ENCODE measurements around the gene WASF2. TPM values are rescaled to one million over a fixed set of nuclear protein-coding genes. Genes with fewer than 3 reads are reported as not detected.
"Not testable (repeated sequence)": the region's sequence is repeated elsewhere in the genome, so short reads cannot be mapped to it uniquely, and the experiment has no call there.

Gene WASF2
- total RNA-seq, 1 experiment from 2014 or later, result 7.9 TPM

GRCh38 chr1:27399251-27400025 lies 90.5 kb downstream of the WASF2 start:
- no peak for DNase-seq (ENCODE audit: low spot score)

GRCh38 chr1:27398405-27399149 lies 91.4 kb downstream of the WASF2 start:
- DNase-seq (ENCODE audit: low spot score), result no peak

- DNase-seq (ENCODE audit: low spot score), result no peak
Measured at GRCh38 chr1:27397749-27398148, 92.2 kb downstream of the WASF2 start.

DNA sequence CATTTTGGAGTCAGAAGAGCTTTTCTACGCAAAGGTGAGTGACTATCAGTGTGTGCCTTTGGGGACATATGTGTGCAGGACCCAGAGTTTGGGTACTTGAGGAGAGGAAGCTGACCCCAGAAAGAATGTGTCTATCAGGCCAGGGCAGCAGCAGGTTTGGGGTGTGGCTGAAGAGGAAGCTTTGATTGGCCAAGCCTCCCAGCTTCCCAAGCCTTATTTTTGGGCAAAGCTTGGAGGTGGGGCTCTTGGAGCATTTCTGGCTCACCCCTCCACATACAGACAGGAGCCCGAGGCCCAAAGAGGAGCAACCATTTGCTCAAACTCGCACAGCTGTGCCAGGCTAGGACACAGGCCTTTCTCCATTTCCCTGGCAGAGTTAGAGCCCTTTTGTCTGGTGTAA lies 92.9 kb downstream of the WASF2 start:
- DNase-seq (ENCODE audit: low spot score), result no peak

DNA sequence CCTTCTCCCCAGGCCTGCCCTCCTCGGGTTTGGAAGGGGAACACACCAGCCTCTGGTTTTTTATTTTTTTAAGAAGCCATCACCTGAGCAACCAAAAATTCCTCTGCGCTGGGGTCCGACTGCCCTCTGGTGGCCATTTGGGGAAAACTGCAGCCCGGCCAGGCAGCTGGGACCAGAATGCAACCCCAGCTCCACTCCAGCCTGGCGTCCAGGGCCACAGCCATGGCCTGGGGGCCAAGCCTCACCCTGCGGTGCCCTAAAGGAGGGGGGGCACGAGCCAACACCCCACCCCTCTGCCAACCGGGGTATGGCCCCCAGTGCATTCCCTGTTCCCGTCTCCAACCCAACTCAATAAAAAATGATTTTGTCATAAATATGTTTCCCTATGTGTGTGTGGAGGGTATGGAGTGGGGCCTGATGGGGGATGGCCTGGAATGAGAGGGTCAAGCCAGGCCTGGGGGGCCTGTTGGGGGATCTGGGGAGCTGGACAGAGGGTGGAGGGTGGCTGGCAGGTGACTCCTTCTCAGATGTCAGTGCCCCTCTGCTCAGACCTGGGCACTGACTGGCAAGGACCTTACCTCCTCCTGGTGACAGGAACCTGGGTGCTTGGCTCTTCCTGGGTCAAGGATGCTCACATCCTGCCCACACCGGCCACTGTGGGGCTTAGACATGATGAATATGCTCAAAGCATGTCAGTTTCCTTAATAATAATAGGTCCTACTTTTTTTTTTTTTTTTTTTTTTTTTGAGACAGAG lies 94.3 kb downstream of the WASF2 start:
- peak; percentile 38 for DNase-seq (ENCODE audit: low spot score)

- no peak for DNase-seq (ENCODE audit: low spot score)
Measured at GRCh38 chr1:27394925-27395324, 95.0 kb downstream of the WASF2 start.

DNA sequence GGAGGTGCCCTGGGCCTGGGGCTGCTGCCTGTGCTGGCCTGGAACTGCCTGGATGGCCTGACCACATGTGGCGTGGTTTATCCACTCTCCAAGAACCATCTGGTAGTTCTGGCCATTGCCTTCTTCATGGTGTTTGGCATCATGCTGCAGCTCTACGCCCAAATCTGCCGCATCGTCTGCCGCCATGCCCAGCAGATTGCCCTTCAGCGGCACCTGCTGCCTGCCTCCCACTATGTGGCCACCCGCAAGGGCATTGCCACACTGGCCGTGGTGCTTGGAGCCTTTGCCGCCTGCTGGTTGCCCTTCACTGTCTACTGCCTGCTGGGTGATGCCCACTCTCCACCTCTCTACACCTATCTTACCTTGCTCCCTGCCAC lies 95.7 kb downstream of the WASF2 start:
- DNase-seq (ENCODE audit: low spot score), result no peak

DNA sequence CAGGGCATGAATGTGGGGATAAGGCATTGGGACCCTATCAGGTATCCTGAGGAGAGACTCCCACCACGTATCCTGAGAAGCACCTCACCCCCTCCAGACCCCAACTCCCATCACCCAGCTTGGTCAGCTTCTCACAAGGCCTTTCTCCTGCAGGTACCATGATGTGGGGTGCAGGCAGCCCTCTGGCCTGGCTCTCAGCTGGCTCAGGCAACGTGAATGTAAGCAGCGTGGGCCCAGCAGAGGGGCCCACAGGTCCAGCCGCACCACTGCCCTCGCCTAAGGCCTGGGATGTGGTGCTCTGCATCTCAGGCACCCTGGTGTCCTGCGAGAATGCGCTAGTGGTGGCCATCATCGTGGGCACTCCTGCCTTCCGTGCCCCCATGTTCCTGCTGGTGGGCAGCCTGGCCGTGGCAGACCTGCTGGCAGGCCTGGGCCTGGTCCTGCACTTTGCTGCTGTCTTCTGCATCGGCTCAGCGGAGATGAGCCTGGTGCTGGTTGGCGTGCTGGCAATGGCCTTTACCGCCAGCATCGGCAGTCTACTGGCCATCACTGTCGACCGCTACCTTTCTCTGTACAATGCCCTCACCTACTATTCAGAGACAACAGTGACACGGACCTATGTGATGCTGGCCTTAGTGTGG lies 96.2 kb downstream of the WASF2 start:
- DNase-seq (ENCODE audit: low spot score), result no peak

GRCh38 chr1:27392778-27393635 lies 97.0 kb downstream of the WASF2 start:
- DNase-seq (ENCODE audit: low spot score), result no peak

- peak; percentile 83 for DNase-seq (ENCODE audit: low spot score)
Measured at GRCh38 chr1:27392096-27392777, 97.7 kb downstream of the WASF2 start, which contains the start of gene GPR3. TSS of gene GPR3 (plus strand) at chr1:27392622. CDS start at chr1:27393799, 1,177 bp downstream.

DNA sequence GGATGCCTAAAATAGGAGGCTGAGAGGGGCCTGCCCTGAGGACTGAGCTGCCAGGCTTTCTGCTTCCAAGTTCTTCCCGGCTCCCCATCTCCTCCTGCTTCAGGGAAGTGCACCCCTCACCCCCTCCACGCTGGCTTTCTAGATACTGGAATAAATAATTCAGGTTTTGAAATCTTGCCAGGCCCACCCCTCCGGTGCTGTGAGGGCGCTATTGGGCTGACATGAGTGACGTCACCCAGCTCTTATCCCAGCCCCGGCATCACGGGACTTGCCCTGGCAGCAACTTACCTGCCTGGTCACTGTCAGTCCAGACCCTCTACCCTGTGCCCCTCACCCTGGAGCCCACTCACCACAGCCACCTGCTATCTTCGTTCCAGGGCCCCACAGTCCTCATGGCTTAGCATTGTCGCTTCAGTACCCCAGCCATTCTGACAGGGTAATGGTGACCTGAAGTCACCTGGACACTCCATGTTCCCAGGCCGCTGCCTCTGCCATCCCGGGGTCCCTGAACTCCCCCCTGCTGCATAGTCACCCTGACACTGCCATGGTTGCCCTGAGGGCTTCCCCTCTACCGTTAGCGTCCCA lies 98.4 kb downstream of the WASF2 start:
- DNase-seq (ENCODE audit: low spot score), result no peak

DNA sequence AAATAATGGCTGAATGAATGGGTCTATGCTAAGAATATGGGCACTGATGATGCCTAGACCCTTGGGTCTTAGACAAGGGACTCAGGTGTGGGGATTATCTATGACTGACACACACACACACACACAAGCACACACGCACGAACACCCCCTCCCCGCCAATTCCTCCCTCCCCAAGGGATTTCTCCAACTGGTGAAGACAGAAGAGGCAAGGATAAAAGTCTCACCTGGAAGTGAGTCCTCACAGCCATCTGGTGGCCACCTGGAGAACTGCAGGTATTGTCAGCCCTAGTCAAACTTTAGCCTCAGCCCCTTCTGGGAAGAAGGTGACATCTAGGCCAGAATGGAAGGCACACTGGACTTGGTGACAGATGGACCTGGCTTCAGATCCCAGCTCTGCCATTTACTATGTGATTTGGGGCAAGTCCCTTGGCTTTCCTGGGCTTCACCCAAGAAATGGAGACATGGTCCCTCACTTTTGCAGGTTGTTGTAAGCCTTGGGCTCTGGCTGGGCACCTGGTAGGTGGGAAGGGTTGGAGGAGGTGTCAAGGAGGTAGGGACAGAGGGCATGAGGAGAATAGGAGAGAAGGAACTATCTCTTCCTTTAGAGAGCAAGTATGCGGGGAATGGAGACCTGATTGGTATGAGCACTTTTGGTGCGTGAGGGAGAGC lies 101.5 kb downstream of the WASF2 start:
- peak; percentile 34 for DNase-seq (ENCODE audit: low spot score)

DNA sequence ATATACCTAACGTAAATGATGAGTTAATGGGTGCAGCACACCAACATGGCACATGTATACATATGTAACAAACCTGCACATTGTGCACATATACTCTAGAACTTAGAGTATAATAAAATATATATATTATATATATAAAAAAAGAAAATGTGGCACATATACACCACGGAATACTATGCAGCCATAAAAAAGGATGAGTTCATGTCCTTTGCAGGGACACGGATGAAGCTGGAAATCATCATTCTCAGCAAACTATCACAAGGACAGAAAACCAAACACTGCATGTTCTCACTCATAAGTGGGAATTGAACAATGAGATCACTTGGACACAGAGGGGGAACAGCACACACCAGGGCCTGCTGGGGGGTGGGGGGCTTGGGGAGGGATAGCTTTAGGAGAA lies 105.2 kb downstream of the WASF2 start:
- not testable (repeated sequence) for DNase-seq (ENCODE audit: low spot score)

GRCh38 chr1:27383661-27384060 lies 106.3 kb downstream of the WASF2 start:
- no peak for DNase-seq (ENCODE audit: low spot score)

DNA sequence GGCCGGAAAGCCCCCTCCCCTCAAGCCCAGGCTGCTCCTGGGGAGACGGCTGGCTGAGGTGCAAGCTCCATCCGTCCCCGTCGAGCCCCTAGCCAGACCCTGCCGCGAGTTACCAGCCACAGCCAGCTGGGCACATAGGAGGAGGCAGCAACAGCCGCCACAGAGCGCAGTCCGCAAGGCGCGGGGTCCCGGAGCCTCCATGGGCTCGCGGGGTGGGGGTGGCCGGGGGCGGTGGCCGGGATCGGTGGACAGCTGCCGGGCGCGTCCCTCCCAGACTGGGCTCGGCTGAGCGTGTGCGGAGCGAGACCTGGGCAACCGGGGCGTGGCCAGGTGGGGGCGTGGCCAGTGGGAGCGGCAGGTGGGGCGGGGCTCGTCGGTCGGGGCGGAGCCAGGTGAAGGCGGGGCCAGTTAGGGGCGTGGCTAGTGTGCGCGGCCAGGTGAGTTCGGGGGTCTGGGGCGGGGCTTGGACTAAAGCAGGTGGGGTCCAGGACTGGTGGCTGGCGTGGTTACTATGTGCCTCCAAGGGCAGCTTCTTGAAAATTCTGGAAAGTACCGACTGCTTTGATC lies 106.8 kb downstream of the WASF2 start, which contains the start of gene CD164L2:
CD164L2 (minus strand) TSS at position 295 of the 567 bp plus-strand sequence; CDS start at position 201, 94 bp downstream.
- DNase-seq (ENCODE audit: low spot score), result no peak

GRCh38 chr1:27381969-27382762 lies 107.8 kb downstream of the WASF2 start:
- no peak for DNase-seq (ENCODE audit: low spot score)

DNA sequence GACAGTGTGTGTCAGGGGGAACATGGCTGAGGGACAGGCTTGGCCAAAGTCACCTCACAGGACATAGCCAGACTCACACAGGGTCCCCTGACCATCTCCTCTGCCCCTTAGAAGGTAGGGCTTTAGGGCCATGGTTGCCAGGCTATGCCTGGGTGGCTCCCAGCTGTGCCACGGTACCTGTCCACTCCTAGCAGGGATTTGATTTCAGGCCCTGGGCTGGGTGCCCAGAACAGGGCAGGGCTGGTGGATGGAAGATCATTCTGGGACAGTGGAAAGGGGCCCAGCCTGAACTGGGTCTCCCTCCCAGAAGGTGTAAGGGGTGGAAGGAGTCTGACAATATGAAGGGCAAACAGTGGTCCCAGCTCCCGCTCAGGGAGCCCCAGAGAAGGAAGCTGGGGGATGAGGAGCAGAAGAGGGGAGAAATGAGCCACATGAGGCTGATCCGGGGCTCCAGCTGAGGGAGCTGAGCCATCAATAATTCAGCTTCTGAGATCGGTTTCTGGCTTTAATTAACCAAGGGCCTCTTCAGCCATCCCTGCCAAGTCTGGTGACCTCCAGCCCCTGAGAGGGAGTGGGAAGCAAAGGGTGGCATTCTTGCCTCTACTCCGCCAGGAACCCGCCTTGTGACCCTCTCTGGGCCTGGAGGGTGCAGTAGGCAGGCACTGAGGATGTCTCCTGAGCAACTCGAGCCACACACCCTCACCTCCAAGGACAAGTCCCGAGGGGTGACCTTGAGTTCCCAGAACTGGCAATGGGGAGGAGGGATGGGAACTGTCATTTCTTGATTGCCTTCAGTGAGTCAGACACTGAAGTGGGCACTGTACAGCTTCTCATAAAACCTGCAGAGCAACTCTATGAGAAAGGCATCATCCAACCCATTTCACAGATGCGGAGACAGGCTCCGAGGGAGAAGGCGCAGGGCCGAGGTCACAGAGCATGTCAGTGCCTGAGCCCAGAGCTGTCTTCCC lies 108.9 kb downstream of the WASF2 start:
- no peak for DNase-seq (ENCODE audit: low spot score)
